Heart right ventricle (tissue), 16 donors: ENCODE data around the gene SPTLC1. TPM values are rescaled to one million over a fixed set of nuclear protein-coding genes. Genes with fewer than 3 reads are reported as not detected.

Experiments
- ATAC-seq, 8 donors: fragments of 200-7000 bp; cut with Tn5 transposase; one replicate each; pipeline ENCODE4 v1.9.1; 2020; ENCODE audit warnings: mild to moderate bottlenecking in 8 of 8, moderate library complexity in 8 of 8, moderate number of reproducible peaks in 1 of 8
- DNase-seq, 2 donors: peaks; one replicate each; pipeline ENCODE4 v3.0.0-alpha.2; 2020
- H3K27ac ChIP-seq, 10 donors: fragments of 200-600 bp; sonication (generic) in 2 of 10; one replicate each; pipeline versions ENCODE4 v1.5.0 to v1.8.0; 2020 to 2022; ENCODE audit warnings: mild to moderate bottlenecking in 3 of 10
- H3K27me3 ChIP-seq, 7 donors: fragments of 200-600 bp; one replicate each; pipeline ENCODE4 v1.8.0; 2021 to 2022; ENCODE audit warnings: mild to moderate bottlenecking in 2 of 7
- H3K36me3 ChIP-seq, 9 donors: fragments of 200-600 bp; sonication (generic) in 1 of 9; one replicate each; pipeline versions ENCODE4 v1.5.0 to v1.8.0; 2020 to 2022; ENCODE audit warnings: mild to moderate bottlenecking in 2 of 9
- H3K4me1 ChIP-seq, 9 donors: fragments of 200-600 bp; sonication (generic) in 1 of 9; one replicate each; pipeline versions ENCODE4 v1.5.0 to v1.8.0; 2020 to 2022; ENCODE audit warnings: mild to moderate bottlenecking in 4 of 9
- H3K4me3 ChIP-seq, 10 donors: fragments of 200-600 bp; sonication (generic) in 2 of 10; one replicate each; pipeline versions ENCODE4 v1.5.0 to v1.8.0; 2020 to 2022; ENCODE audit warnings: mild to moderate bottlenecking in 7 of 10, moderate library complexity in 2 of 10
- H3K9me3 ChIP-seq, 11 donors: fragments of 200-600 bp in 10 of 11; sonication (generic) in 2 of 11; one replicate each; pipeline versions ENCODE4 v1.5.0 to v1.8.0; 2013 to 2022; ENCODE audit warnings: mild to moderate bottlenecking in 2 of 11, control low read depth in 1 of 11, moderate library complexity in 1 of 11
- CTCF ChIP-seq, 9 donors: fragments of 200-600 bp; sonication (generic) in 2 of 9; IDR thresholded peaks; one replicate each; pipeline versions ENCODE4 v1.5.0 to v1.8.0; 2021 to 2022; ENCODE audit warnings: antibody characterized with exemption in 9 of 9, mild to moderate bottlenecking in 5 of 9, moderate library complexity in 1 of 9
- WGBS, 2 donors: extraction: QIAGEN DNeasy Blood & Tissue Kit; methylation state at CpG; one replicate each; pipeline ENCODE4 v1.1.7; 2013; ENCODE audit warnings: inconsistent platforms in 1 of 2; 5-methylcytosine and 5-hydroxymethylcytosine counted together
- intact Hi-C, 10 donors: fragments of 100-400 bp; cut with DNase I; formaldehyde crosslinking; loops; one replicate each; pipeline versions ENCODE4 v1.11.1 to v1.14.2; 2022
- long read RNA-seq, 3 donors: library from polyadenylated mRNA; unstranded; transcript quantifications; one replicate each; pipeline ENCODE4 v2.0.0, GENCODE V29; 2020 to 2021
- polyA plus RNA-seq, 2 donors: library from polyadenylated mRNA; stranded (reverse); fragments of 200-250 nt; gene quantifications; one replicate each; pipeline ENCODE4 v1.2.3, GENCODE V29; 2013
- total RNA-seq, 10 donors: library from RNA; stranded (reverse); fragmentation: NEBNext Ultra II Directional in 3 of 10; extraction: Animal tissue kit (Norgen Biotek cat#: 25700) in 3 of 10; gene quantifications; one replicate each; pipeline versions ENCODE4 v1.2.1 to v1.2.4, GENCODE V29; 2021 to 2023
- donor health status: Arrhythmogenic right ventricular cardiomyopathy.
- donor health status: ischemic (EF 13 %, LVEDD 7.1; RV severe dilation, severe dysfunction).
- donor health status: healthy with polysubstance abuse.
- donor health status: DM: no; HTN: yes; CAD: no.
- donor health status: DM: no; HTN: no; CAD: no.
- donor health status: ischemic (EF 25% LVEDD 6.9; RV normal size, moderate dysfunction).
- donor health status: ischemic (EF 25% LVEDD 5.7; RV mildly dilated, moderate dysfunction).
- donor health status: healthy.
- donor health status: DM: yes; HTN: yes; CAD: no.
- donor health status: Ischemic cardiomyopathy.
- donor health status: ischemic (EF 35%, LVEDD 5.7; RV mildly dilated, moderate dysfunction).
- donor health status: nonischemic (EF 11% LVEDD 7.7; RV severe dilation, severe dysfunction).
- donor health status: DM: yes; HTN: yes; CAD: no.
- donor health status: PGD.
- donor health status: ischemic (EF 29% LVEDD 5.4; RV normal size, mild dysfunction).
- donor health status: nonischemic (EF 23%, LVEDD 6.1; RV moderate dilation, normal function).

SPTLC1 gene
- total RNA-seq (10 to 100 TPM; 17.5 to 28.1 (median 23.0) TPM), polyA plus RNA-seq (10 to 100 TPM; 17.1 to 25.5 TPM)
- long read RNA-seq, donor 1, transcript SPTLC1-201 (15 exons, 1,894 nt): major isoform, 41 of 46 reads
- long read RNA-seq, donor 1, partial matches to known transcripts: 1 of 46 reads
- long read RNA-seq, donor 1, other reads (novel, unspliced or antisense): 4 of 46 reads
- long read RNA-seq, donor 2, transcript SPTLC1-201 (15 exons, 1,894 nt): major isoform, 38 of 51 reads
- long read RNA-seq, donor 2, partial matches to known transcripts: 1 of 51 reads
- long read RNA-seq, donor 2, other reads (novel, unspliced or antisense): 8 of 51 reads
- long read RNA-seq, donor 3, transcript SPTLC1-201 (15 exons, 1,894 nt): major isoform, 73 of 88 reads
- long read RNA-seq, donor 3, partial matches to known transcripts: 5 of 88 reads
- long read RNA-seq, donor 3, other reads (novel, unspliced or antisense): 9 of 88 reads

DNA sequence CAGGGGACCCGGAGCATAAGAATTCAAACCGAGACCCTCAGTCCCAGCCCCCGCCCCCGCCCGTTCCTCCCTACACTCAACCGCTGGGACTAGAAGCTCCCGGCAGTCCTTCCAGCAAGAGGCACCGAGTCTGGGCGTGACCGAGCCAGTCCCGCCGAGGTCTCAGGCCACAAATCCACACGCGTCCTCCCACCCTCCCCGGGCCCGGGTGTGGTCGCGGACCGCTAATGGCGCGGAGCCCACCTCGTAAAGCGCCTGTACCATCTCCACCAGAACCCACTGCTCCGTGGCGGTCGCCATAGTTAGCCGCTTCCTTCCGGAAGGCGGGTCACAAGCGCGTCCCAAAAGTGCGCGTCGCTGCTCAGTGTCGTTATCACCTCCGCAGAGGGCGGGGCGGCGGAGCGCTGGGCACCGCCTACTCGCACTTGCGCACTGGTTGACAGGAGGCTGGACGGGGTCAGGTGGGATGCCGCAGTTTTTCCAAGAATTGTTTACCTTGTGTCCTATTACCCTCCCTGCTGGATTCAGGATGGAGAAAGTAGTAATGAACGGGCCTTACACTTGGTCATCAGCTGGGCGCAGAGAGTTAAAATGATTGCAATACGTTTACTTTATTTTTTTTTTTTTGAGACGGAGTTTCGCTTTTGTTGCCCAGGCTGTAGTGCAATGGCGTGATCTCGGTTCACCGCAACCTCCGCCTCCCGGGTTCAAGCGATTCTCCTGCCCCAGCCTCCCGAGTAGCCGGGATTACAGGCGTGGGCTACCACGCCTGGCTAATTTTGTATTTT is at the start of gene SPTLC1:
Gene SPTLC1 (minus strand): TSS at position 343 of the 788 bp plus-strand sequence. CDS start 43 bp downstream, at position 300.
- no peaks in the 10 kb centered on the region for H3K9me3 ChIP-seq
- peak; percentile 94 to 95 for DNase-seq
- no peaks in the 10 kb centered on the region for H3K27me3 ChIP-seq
- peaks cover 0 to 33% (median 20%) of the 10 kb centered on the region in 9 donors for H3K4me1 ChIP-seq
- intact Hi-C loops: loop anchor here in 1 of 10 donors (10.0 kb wide), 1 partner anchor 80 kb away; no protein-coding TSS in a partner anchor
- no peak for TF ChIP-seq CTCF (IDR thresholded peaks at IDR 0.05)
- peak within 1 kb of the TSS; percentile 79 to 94 (median 86) for H3K27ac ChIP-seq
- 0 to 1% methylated on average over 60 of the region's 60 CpGs for WGBS, 2 donors
- H3K36me3 ChIP-seq: peaks cover 0 to 21% (median 0%) of the 10 kb centered on the region in 9 donors
- H3K4me3 ChIP-seq: peak within 1 kb of the TSS; percentile 65 to 90 (median 78)
- ATAC-seq: peak; percentile 100

GRCh38 chr9:92164975-92165374 is 49.8 kb upstream of the SPTLC1 start:
- Histone ChIP-seq H3K27ac (no peak overlapping the region), H3K9me3 (peaks cover 0 to 24% (median 0%) of the 10 kb centered on the region in 11 donors), H3K4me1 (no peaks in the 10 kb centered on the region), H3K36me3 (no peaks in the 10 kb centered on the region), H3K4me3 (no peak overlapping the region), H3K27me3 (no peaks in the 10 kb centered on the region)
- intact Hi-C loops: no loop called here
- no peak for ATAC-seq
- no peak for TF ChIP-seq CTCF (IDR thresholded peaks at IDR 0.05)
- 92 to 94% methylated on average over 1 of the region's 1 CpG for WGBS, 2 donors
- DNase-seq: no peak

- no peak for ATAC-seq
- DNase-seq: no peak
- TF ChIP-seq CTCF (IDR thresholded peaks at IDR 0.05): no peak
- Histone ChIP-seq H3K36me3 (no peaks in the 10 kb centered on the region), H3K9me3 (peaks cover 0 to 24% (median 0%) of the 10 kb centered on the region in 11 donors), H3K4me1 (no peaks in the 10 kb centered on the region), H3K4me3 (no peak overlapping the region), H3K27ac (no peak overlapping the region), H3K27me3 (peaks cover 0 to 3% (median 0%) of the 10 kb centered on the region in 7 donors)
- 76 to 84% methylated on average over 2 of the region's 2 CpGs for WGBS, 2 donors
- intact Hi-C loops: no loop called here
Measured at GRCh38 chr9:92164490-92164889, 49.3 kb upstream of the SPTLC1 start.

DNA sequence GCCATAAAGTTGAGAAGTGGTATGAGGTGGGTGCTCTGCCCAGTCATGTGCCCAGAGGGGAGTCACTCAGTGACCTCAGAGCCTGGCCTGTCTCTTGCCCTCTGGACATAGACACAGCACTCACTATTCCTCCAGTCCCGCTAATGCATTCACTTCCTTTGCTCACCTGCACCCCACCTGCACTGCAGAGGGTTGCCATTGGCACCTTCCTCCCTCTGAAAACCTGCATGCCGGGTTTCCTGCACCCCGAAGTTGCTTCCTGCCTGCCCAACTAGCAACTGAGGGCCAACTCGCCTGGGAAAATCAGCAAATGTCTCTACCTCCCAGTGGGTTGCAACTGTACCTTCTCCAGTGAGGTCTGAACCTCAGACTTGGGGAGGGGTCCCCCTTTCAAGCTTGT is 48.1 kb upstream of the SPTLC1 start:
- peaks cover 0 to 24% (median 0%) of the 10 kb centered on the region in 11 donors for H3K9me3 ChIP-seq
- intact Hi-C loops: no loop called here
- H3K27me3 ChIP-seq: peaks cover 0 to 5% (median 0%) of the 10 kb centered on the region in 7 donors
- no peak overlapping the region for H3K27ac ChIP-seq
- 72 to 75% methylated on average over 4 of the region's 4 CpGs for WGBS, 2 donors
- no peaks in the 10 kb centered on the region for H3K4me1 ChIP-seq
- H3K36me3 ChIP-seq: no peaks in the 10 kb centered on the region
- TF ChIP-seq CTCF (IDR thresholded peaks at IDR 0.05): no peak
- H3K4me3 ChIP-seq: no peak overlapping the region
- DNase-seq (no peak), ATAC-seq (no peak)
